ENCODE measurements around the gene LCOR.

DNA sequence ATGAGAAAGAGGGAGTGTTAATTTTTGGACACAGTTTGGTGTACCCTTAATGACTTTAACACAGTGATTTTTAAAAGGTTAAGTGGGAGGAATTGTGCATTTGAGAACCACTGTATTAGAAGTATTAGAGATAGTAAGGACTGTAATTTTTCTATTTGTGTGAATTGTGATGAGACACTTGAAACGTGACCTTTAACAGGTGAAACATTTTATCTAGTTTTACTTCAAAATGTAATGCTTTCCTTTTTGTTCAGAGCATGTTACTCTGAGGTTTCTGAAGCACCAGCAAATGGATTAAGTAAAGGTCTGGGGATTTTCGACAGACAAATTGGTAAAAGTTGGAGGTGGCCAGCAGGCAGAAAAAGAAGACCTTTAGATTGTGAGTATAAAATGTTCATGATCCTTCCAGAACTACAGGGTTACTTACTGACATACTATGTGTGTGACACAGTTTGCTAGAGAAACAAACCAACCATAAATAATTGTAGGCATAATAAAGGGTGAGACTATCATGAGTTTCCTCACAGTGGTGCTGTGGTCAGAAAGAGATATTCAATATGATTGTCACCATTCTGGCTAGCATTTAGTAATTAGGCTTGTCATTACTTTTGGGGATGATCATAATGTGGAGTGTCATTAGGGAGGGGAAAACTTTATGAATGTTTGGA is 26.1 kb downstream of the LCOR start:
- TF ChIP-seq, protein P1, sequence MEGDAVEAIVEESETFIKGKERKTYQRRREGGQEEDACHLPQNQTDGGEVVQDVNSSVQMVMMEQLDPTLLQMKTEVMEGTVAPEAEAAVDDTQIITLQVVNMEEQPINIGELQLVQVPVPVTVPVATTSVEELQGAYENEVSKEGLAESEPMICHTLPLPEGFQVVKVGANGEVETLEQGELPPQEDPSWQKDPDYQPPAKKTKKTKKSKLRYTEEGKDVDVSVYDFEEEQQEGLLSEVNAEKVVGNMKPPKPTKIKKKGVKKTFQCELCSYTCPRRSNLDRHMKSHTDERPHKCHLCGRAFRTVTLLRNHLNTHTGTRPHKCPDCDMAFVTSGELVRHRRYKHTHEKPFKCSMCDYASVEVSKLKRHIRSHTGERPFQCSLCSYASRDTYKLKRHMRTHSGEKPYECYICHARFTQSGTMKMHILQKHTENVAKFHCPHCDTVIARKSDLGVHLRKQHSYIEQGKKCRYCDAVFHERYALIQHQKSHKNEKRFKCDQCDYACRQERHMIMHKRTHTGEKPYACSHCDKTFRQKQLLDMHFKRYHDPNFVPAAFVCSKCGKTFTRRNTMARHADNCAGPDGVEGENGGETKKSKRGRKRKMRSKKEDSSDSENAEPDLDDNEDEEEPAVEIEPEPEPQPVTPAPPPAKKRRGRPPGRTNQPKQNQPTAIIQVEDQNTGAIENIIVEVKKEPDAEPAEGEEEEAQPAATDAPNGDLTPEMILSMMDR (conservative IDR thresholded peaks at IDR 0.05; ENCODE audit: low read depth, low read length), result no peak
- TF ChIP-seq RCOR1 (IDR thresholded peaks at IDR 0.05; ENCODE audit: insufficient replicate concordance, low read length), result no peak
- TF ChIP-seq POLR2A (IDR thresholded peaks at IDR 0.05; ENCODE audit: low read depth, low read length), result no peak
- no peak for TF ChIP-seq SMC3 (IDR thresholded peaks at IDR 0.05; ENCODE audit: low read depth, low read length)
- TF ChIP-seq, protein P2, sequence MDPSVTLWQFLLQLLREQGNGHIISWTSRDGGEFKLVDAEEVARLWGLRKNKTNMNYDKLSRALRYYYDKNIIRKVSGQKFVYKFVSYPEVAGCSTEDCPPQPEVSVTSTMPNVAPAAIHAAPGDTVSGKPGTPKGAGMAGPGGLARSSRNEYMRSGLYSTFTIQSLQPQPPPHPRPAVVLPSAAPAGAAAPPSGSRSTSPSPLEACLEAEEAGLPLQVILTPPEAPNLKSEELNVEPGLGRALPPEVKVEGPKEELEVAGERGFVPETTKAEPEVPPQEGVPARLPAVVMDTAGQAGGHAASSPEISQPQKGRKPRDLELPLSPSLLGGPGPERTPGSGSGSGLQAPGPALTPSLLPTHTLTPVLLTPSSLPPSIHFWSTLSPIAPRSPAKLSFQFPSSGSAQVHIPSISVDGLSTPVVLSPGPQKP (IDR thresholded peaks at IDR 0.05; ENCODE audit: borderline replicate concordance, low read depth, low read length), result no peak
- TF ChIP-seq RAD21 (IDR thresholded peaks at IDR 0.05; ENCODE audit: low read length), result no peak
- no peak for TF ChIP-seq MAZ (IDR thresholded peaks at IDR 0.05; ENCODE audit: borderline replicate concordance, low read depth, low read length)

Measured in IMR-90 (cell line).